ENCODE results near the gene PCDHGB4. TPM values are rescaled to one million over a fixed set of nuclear protein-coding genes. Genes with fewer than 3 reads are reported as not detected.

Gene PCDHGB4
- total and polyA plus RNA-seq, 2 of the 8 experiments (the other 6 are each of a cell fraction or from before 2014, with no cell fraction given): 8.0 to 9.1 TPM

DNA sequence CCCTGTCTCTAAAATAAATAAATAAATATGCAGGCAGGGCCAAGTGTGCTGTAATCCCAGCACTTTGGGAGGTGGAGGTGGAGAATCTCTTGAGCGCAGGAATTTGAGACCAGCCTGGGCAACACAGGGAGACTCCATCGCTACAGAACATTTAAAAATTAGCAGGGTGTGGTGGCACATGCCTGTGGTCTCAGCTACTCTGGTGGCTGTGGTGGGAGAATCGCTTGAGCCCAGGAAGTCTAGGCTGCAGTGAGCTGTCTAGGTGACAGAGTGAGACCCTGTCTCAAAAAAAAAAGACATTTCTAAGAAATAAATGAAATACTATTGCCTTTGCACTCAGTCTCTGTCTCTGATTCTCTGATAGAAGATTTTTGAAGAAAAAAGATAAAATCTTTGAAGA lies 24.1 kb downstream of the PCDHGB4 start:
- no peak overlapping the region for H2BK5ac ChIP-seq (ENCODE audit: low read depth, low read length)
- no peak overlapping the region for H2AK5ac ChIP-seq (ENCODE audit: low read depth, low read length)
- no peak overlapping the region for H3K18ac ChIP-seq (ENCODE audit: extremely low read depth, low read length)
- H3K4me1 ChIP-seq (replicated peaks in 1 of 4; ENCODE audit: control insufficient read depth in 3 of 4, insufficient read depth in 4 of 4, low read length in 3 of 4): no peaks in the 10 kb centered on the region
- H3K9ac ChIP-seq (replicated peaks in 1 of 4; ENCODE audit: extremely low read depth in 1 of 4, low read depth in 3 of 4, low read length in 3 of 4): no peak overlapping the region
- peaks cover 0 to 3% (median 0%) of the 10 kb centered on the region in 4 experiments; a peak in 1 of 8 replicates for H3K36me3 ChIP-seq (ENCODE audit: control insufficient read depth in 2 of 4, insufficient read depth in 4 of 4, low read length in 3 of 4)
- no peak overlapping the region for H3K4me3 ChIP-seq (ENCODE audit: extremely low read depth in 1 of 4, insufficient read depth in 2 of 4, low read depth in 3 of 4, low read length in 4 of 4)
- H2AFZ ChIP-seq (ENCODE audit: low read length): no peak overlapping the region
- no peak overlapping the region for H3K23ac ChIP-seq (ENCODE audit: insufficient read length)
- no peak overlapping the region for H2BK12ac ChIP-seq (ENCODE audit: low read depth, low read length)
- no peak overlapping the region for H2BK20ac ChIP-seq (ENCODE audit: low read length)
- H3K23me2 ChIP-seq (ENCODE audit: low read depth, low read length): peaks cover 2% of the 10 kb centered on the region; the same call in 1 of the 2 replicates
- H4K5ac ChIP-seq (ENCODE audit: insufficient read length, low read depth, low read length): no peak overlapping the region
- H3K27ac ChIP-seq (ENCODE audit: low read depth, low read length): no peak overlapping the region
- ChIA-PET CTCF (ENCODE audit: partially characterized antibody) (interaction anchor here (0.8 to 23.3 kb wide), 18 partner anchors 10 to 212 kb away, joined by 3 to 1236 read pairs (median 15); partner anchors contain the start of genes PCDHB11, PCDHB14, PCDHGA1 and PCDHGA11), POLR2A (ENCODE audit: partially characterized antibody) (no interaction called here)
- no peak overlapping the region for H3K14ac ChIP-seq (ENCODE audit: insufficient read length)
- no peak overlapping the region for H3K56ac ChIP-seq (replicated peaks; ENCODE audit: insufficient read length, low read depth, low read length)
- H3K4ac ChIP-seq (replicated peaks; ENCODE audit: insufficient read length, low read depth, low read length): no peak overlapping the region
- H3K79me2 ChIP-seq (ENCODE audit: control insufficient read depth in 1 of 2, insufficient read depth in 2 of 2, low read length in 2 of 2): no peaks in the 10 kb centered on the region
- H4K20me1 ChIP-seq (replicated peaks in 1 of 2; ENCODE audit: control insufficient read depth in 1 of 2, insufficient read depth in 2 of 2, low read length in 2 of 2): peaks cover 0 to 1% of the 10 kb centered on the region in 2 experiments
- no peak overlapping the region for H3K4me2 ChIP-seq (ENCODE audit: insufficient read depth in 1 of 2, low read depth in 2 of 2, low read length in 2 of 2)
- no peak for DNase-seq (ENCODE audit: low read depth in 1 of 2, low spot score in 2 of 2)
- no peak overlapping the region; the same call in 1 of the 2 replicates for H4K8ac ChIP-seq (ENCODE audit: extremely low read depth, insufficient read depth, low read length)
- H3K27me3 ChIP-seq (replicated peaks in 1 of 4; ENCODE audit: control insufficient read depth in 3 of 4, extremely low read depth in 1 of 4, insufficient read depth in 3 of 4, low read length in 3 of 4): peaks cover 0 to 10% (median 6%) of the 10 kb centered on the region in 4 experiments; a peak in 6 of 7 replicates
- no peaks in the 10 kb centered on the region for H3K79me1 ChIP-seq (ENCODE audit: low read depth, low read length)
- H3K9me3 ChIP-seq (ENCODE audit: insufficient read depth in 2 of 2, low read depth in 1 of 2, low read length in 1 of 2): peaks cover 2 to 8% of the 10 kb centered on the region in 2 experiments; a peak in 2 of 4 replicates
- WGBS, 2 experiments (ENCODE audit: extremely low coverage in 1 of 2, insufficient coverage in 1 of 2, insufficient read length in 1 of 2, insufficient replicate concordance in 2 of 2, low coverage in 1 of 2, low lambda C conversion rate in 2 of 2, missing lambda C conversion rate in 1 of 2): 84% methylated on average over 3 of the region's 3 CpGs; no CpG with 5 or more reads in 1 of the 2 experiments
- no peak overlapping the region for H2BK15ac ChIP-seq (ENCODE audit: low read length)
- H2BK120ac ChIP-seq (replicated peaks; ENCODE audit: low read depth, low read length): no peak overlapping the region
- FAIRE-seq: no peak
- no peak overlapping the region for H4K91ac ChIP-seq (replicated peaks; ENCODE audit: insufficient read length, low read length)
- TF ChIP-seq GABPA (IDR thresholded peaks at IDR 0.05; ENCODE audit: borderline replicate concordance, insufficient read depth, low read length) (no peak), TEAD4 (IDR thresholded peaks at IDR 0.05; ENCODE audit: low read depth, low read length) (no peak), CHD1 (IDR thresholded peaks at IDR 0.05; ENCODE audit: low read depth, low read length) (no peak), CHD2 (IDR thresholded peaks at IDR 0.05; ENCODE audit: low read length) (no peak), TCF12 (IDR thresholded peaks at IDR 0.05; ENCODE audit: low read depth, low read length) (no peak), RNF2 (IDR thresholded peaks at IDR 0.05; ENCODE audit: borderline replicate concordance, low read depth, low read length, missing control alignments, poor library complexity, severe bottlenecking) (no peak), CBX5 (IDR thresholded peaks at IDR 0.05; ENCODE audit: low read depth, low read length) (no peak), TAF1 (IDR thresholded peaks at IDR 0.05; ENCODE audit: low read depth, low read length) (no peak), KDM4A (IDR thresholded peaks at IDR 0.05; ENCODE audit: low read depth, low read length, severe bottlenecking) (no peak), SP1 (IDR thresholded peaks at IDR 0.05; ENCODE audit: low read depth, low read length) (no peak), FOSL1 (IDR thresholded peaks at IDR 0.05; ENCODE audit: insufficient read depth, low read depth, low read length) (no peak), EP300 (IDR thresholded peaks at IDR 0.05; ENCODE audit: borderline replicate concordance in 1 of 2, low read depth in 2 of 2, low read length in 2 of 2) (no peak), HDAC6 (IDR thresholded peaks at IDR 0.05; ENCODE audit: low read depth, low read length) (no peak), YY1 (IDR thresholded peaks at IDR 0.05; ENCODE audit: low read depth, low read length) (no peak), KDM5A (IDR thresholded peaks at IDR 0.05; ENCODE audit: low read length) (no peak)

All from H1 (cell line).